HG03460 (cell line): Measurements from ENCODE around the gene RPP40.

Experiments used
- ATAC-seq: cut with Tn5 transposase; IDR thresholded peaks from one replicate; pipeline ENCODE4 v1.9.1; 2021; ENCODE audit not compliant: unreplicated experiment

RPP40 gene

GRCh38 chr6:4970739-4971395, 33.0 kb downstream of the RPP40 start:
- ATAC-seq, result no peak

GRCh38 chr6:4969609-4970285, 34.1 kb downstream of the RPP40 start:
- ATAC-seq, result no peak

GRCh38 chr6:4967301-4968030, 36.4 kb downstream of the RPP40 start:
- ATAC-seq, result no peak

- no peak for ATAC-seq
Measured at GRCh38 chr6:4965562-4966389, 38.1 kb downstream of the RPP40 start.

GRCh38 chr6:4964675-4965561, 38.9 kb downstream of the RPP40 start:
- no peak for ATAC-seq

- no peak for ATAC-seq
Measured at GRCh38 chr6:4962905-4963304, 40.9 kb downstream of the RPP40 start.

GRCh38 chr6:4961322-4962168, 42.3 kb downstream of the RPP40 start:
- no peak for ATAC-seq

GRCh38 chr6:4958624-4959023, 45.2 kb downstream of the RPP40 start:
- no peak for ATAC-seq

GRCh38 chr6:4957521-4958231, 46.2 kb downstream of the RPP40 start:
- no peak for ATAC-seq

GRCh38 chr6:4956625-4957024, 47.2 kb downstream of the RPP40 start:
- ATAC-seq, result no peak

GRCh38 chr6:4953440-4953839, 50.4 kb downstream of the RPP40 start:
- no peak for ATAC-seq

GRCh38 chr6:4950836-4951533, 52.9 kb downstream of the RPP40 start:
- ATAC-seq, result no peak

GRCh38 chr6:4950076-4950475, 53.8 kb downstream of the RPP40 start:
- no peak for ATAC-seq

GRCh38 chr6:4948781-4949450, 54.9 kb downstream of the RPP40 start:
- ATAC-seq, result no peak

GRCh38 chr6:4947716-4948115, 56.1 kb downstream of the RPP40 start:
- no peak for ATAC-seq

- no peak for ATAC-seq
Measured at GRCh38 chr6:4946521-4946920, 57.3 kb downstream of the RPP40 start.
